Upper lobe of right lung (tissue), 1 donor: ENCODE data around the gene STK10. TPM values are rescaled to one million over a fixed set of nuclear protein-coding genes. Genes with fewer than 3 reads are reported as not detected.

Experiments used
- ATAC-seq: fragments of 200-7000 bp; cut with Tn5 transposase; one replicate; pipeline ENCODE4 v1.9.1; 2020; ENCODE audit warnings: mild to moderate bottlenecking, moderate library complexity
- DNase-seq: peaks from one replicate; pipeline ENCODE4 v3.0.0-alpha.2; 2020
- H3K27ac ChIP-seq: fragments of 200-600 bp; one replicate; pipeline ENCODE4 v1.8.0; 2022
- H3K27me3 ChIP-seq: fragments of 200-600 bp; one replicate; pipeline ENCODE4 v1.8.0; 2022; ENCODE audit warnings: mild to moderate bottlenecking
- H3K36me3 ChIP-seq: fragments of 200-600 bp; one replicate; pipeline ENCODE4 v1.8.0; 2022
- H3K4me1 ChIP-seq: fragments of 200-600 bp; one replicate; pipeline ENCODE4 v1.8.0; 2022
- H3K4me3 ChIP-seq: fragments of 200-600 bp; one replicate; pipeline ENCODE4 v1.8.0; 2022; ENCODE audit warnings: mild to moderate bottlenecking
- H3K9me3 ChIP-seq: fragments of 200-600 bp; one replicate; pipeline ENCODE4 v1.8.0; 2022
- intact Hi-C: fragments of 100-400 bp; cut with DNase I; formaldehyde crosslinking; loops from one replicate; pipeline ENCODE4 v1.11.0; 2022
- total RNA-seq: library from RNA; stranded (reverse); fragmentation: NEBNext Ultra II Directional; extraction: Animal tissue kit (Norgen Biotek cat#: 25700); gene quantifications from one replicate; pipeline ENCODE4 v1.2.1, GENCODE V29; 2021
- TF ChIP-seq, protein P1 (sequence below): fragments of 200-600 bp; IDR thresholded peaks from one replicate; pipeline ENCODE4 v1.8.0; 2022; ENCODE audit warnings: antibody characterized with exemption
- donor health status: DM: no; HTN: yes; CAD: no; lungs with severe emphysema.

The STK10 gene
- total RNA-seq, 1 donor from 2014 or later = 56.9 TPM

DNA sequence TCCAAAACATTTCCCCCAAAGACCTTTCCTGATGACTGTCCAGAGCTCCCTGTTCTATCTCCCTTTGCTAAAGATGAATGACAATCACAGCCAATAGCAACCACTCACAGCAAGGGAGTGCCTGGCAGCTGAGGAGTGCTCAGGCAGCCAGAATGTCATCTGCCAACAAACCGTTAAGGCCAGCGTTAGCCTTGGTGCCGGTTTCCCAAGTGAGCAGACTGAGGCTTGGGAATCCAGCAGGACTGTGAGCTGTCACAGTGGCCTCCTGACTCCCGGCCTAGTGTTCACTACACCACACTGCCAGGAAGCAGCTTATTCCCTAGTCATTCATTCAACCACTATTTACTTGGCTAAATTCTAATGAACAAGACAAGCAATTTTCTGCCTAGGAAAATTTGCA is 24.7 kb downstream of the STK10 start:
- no peaks in the 10 kb centered on the region for H3K9me3 ChIP-seq
- no peaks in the 10 kb centered on the region for H3K27me3 ChIP-seq
- H3K4me1 ChIP-seq = peaks cover 33% of the 10 kb centered on the region
- H3K27ac ChIP-seq = peak overlapping the region; percentile 47
- ATAC-seq = peak; percentile 54
- TF ChIP-seq, protein P1, sequence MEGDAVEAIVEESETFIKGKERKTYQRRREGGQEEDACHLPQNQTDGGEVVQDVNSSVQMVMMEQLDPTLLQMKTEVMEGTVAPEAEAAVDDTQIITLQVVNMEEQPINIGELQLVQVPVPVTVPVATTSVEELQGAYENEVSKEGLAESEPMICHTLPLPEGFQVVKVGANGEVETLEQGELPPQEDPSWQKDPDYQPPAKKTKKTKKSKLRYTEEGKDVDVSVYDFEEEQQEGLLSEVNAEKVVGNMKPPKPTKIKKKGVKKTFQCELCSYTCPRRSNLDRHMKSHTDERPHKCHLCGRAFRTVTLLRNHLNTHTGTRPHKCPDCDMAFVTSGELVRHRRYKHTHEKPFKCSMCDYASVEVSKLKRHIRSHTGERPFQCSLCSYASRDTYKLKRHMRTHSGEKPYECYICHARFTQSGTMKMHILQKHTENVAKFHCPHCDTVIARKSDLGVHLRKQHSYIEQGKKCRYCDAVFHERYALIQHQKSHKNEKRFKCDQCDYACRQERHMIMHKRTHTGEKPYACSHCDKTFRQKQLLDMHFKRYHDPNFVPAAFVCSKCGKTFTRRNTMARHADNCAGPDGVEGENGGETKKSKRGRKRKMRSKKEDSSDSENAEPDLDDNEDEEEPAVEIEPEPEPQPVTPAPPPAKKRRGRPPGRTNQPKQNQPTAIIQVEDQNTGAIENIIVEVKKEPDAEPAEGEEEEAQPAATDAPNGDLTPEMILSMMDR = no peak
- intact Hi-C loops = no loop called here
- DNase-seq = no peak
- H3K36me3 ChIP-seq = no peaks in the 10 kb centered on the region
- H3K4me3 ChIP-seq = no peak overlapping the region

DNA sequence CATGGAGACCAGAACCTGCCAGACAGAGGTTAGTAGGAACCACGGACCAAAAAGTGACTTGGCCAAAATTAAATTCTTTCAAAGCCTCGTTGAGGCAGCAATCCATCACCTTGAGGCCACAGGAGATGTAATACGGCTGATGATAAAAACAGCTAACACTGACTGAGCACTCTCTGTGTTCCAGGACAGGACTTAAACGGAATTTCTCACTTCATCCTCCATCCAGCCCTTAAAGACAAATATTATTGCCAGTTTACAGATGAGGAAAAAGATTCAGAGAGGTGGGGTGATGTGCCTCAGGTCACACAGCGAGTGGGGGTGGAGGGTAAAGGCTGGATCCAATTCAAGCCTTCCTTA is 25.1 kb downstream of the STK10 start:
- TF ChIP-seq, protein P1 = no peak
- H3K36me3 ChIP-seq = no peaks in the 10 kb centered on the region
- intact Hi-C loops = no loop called here
- H3K27me3 ChIP-seq = no peaks in the 10 kb centered on the region
- ATAC-seq (no peak), DNase-seq (no peak)
- H3K27ac ChIP-seq = peak overlapping the region; percentile 47
- peaks cover 30% of the 10 kb centered on the region for H3K4me1 ChIP-seq
- no peak overlapping the region for H3K4me3 ChIP-seq
- no peaks in the 10 kb centered on the region for H3K9me3 ChIP-seq

DNA sequence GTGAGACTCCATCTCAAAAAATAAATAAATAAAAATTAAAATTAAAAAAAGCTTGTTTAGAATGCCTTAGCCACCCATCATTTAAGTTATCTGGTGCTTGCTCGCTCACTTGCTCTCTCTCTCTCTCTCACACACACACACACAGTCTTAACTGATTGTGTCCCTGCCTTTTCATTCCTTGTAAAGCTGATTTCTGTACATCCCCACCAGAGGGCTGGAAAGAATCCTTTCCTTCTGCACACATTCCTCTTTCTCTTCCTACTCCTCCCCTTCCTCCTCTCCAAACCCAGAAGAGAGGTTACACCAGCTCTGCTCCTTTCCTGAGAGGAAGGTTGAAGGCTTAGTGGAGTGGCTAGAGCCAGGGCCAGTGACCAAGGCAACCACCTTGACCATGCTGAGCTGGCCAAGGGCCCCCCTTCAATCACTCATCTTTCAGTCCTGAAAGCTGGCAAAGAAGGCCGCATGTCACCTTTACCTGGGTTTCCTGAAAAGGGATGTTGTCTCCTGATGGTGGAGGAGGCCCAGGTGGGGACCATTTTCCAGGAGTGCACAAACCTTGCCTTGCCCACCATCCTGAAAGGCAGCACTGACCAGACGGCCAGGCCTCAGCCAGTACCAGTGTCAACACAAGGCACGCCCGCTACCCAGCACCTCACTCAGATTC is 25.6 kb downstream of the STK10 start:
- DNase-seq = no peak
- Histone ChIP-seq H3K4me1 (peaks cover 28% of the 10 kb centered on the region), H3K36me3 (no peaks in the 10 kb centered on the region), H3K27me3 (no peaks in the 10 kb centered on the region), H3K27ac (no peak overlapping the region), H3K4me3 (no peak overlapping the region), H3K9me3 (no peaks in the 10 kb centered on the region)
- intact Hi-C loops = no loop called here
- TF ChIP-seq, protein P1 = peak; percentile 8
- peak; percentile 17 for ATAC-seq

DNA sequence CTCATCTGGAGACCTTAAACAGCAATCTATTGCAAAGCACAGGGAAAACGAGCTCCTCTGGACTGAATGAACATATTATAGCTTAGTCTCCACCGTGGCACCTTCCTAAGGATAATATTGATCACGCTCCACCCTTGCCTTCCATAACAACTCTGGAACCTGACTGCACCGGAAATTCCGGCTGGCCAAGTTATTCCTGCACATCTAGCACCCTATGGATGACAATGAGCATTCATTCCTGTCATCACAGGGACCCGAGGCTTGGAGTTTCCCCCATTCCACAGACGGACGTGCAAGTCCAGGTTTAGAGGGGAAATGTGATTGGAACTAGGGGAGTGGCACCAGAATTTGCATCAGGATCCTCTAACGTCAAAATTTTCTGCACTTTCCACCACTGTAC is 27.5 kb downstream of the STK10 start:
- Histone ChIP-seq H3K27me3 (no peaks in the 10 kb centered on the region), H3K4me1 (peaks cover 33% of the 10 kb centered on the region), H3K4me3 (no peak overlapping the region), H3K36me3 (peaks cover 9% of the 10 kb centered on the region), H3K27ac (no peak overlapping the region), H3K9me3 (no peaks in the 10 kb centered on the region)
- DNase-seq = no peak
- TF ChIP-seq, protein P1 = no peak
- intact Hi-C loops = no loop called here
- no peak for ATAC-seq

DNA sequence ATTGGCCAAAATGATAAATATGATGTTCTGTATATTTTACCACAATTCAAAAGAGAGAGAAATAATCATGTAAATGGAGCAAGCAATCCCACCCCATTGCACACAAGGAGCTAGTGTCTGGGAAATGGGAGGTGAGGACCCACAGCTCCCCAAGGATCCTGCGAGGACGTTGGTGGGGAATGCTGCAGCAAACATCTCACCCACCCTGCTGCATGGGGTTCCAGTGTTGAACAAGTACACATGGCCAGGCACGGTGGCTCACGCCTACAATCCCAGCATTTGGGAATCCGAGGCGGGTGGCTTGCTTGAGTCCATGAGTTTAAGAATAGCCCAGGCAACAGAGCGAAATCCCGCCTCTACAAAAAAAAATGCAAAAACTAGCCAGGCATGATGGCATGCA is 29.0 kb downstream of the STK10 start:
- no peak overlapping the region for H3K4me3 ChIP-seq

More for the DNA sequence above, 29.0 kb downstream of the STK10 start:
- no peak overlapping the region for H3K27ac ChIP-seq
- DNase-seq (no peak), ATAC-seq (no peak)
- H3K27me3 ChIP-seq = no peaks in the 10 kb centered on the region
- TF ChIP-seq, protein P1 = no peak
- intact Hi-C loops = no loop called here
- peaks cover 21% of the 10 kb centered on the region for H3K4me1 ChIP-seq
- H3K36me3 ChIP-seq = peaks cover 10% of the 10 kb centered on the region
- no peaks in the 10 kb centered on the region for H3K9me3 ChIP-seq
